NB4 (cell line): Measurements from ENCODE around the gene LZTS3.

Experiments used
- DNase-seq: peaks from one replicate; pipeline ENCODE4 v3.0.0; 2010; ENCODE audit warnings: low read depth
- H3K4me3 ChIP-seq: one replicate; pipeline ENCODE4 v1.5.1; 2011; ENCODE audit warnings: mild to moderate bottlenecking, low read depth, low read length, moderate library complexity
- CTCF ChIP-seq: IDR thresholded peaks from one replicate; pipeline ENCODE4 v1.5.1; 2012; ENCODE audit warnings: low read depth, low read length
- MAX ChIP-seq: IDR thresholded peaks from 2 replicates; pipeline ENCODE4 v1.6.1; 2011; ENCODE audit warnings: low read depth, low read length
- MYC ChIP-seq: IDR thresholded peaks from 2 replicates; pipeline ENCODE4 v1.6.1; 2011; ENCODE audit warnings: low read depth, low read length
- POLR2A ChIP-seq: IDR thresholded peaks from 2 replicates; pipeline ENCODE4 v1.6.1; 2011; ENCODE audit warnings: mild to moderate bottlenecking; ENCODE audit not compliant: insufficient read length; ENCODE audit errors: extremely low read depth

LZTS3 gene

GRCh38 chr20:3168829-3169590, 4.3 kb downstream of the LZTS3 start:
- H3K4me3 ChIP-seq: no peak overlapping the region
- no peak for DNase-seq

GRCh38 chr20:3168079-3168828, 5.1 kb downstream of the LZTS3 start:
- no peak overlapping the region for H3K4me3 ChIP-seq
- no peak for DNase-seq

More at GRCh38 chr20:3168829-3169590, 4.3 kb downstream of the LZTS3 start:
- TF ChIP-seq CTCF (no peak), MAX (no peak), MYC (no peak), POLR2A (no peak)

GRCh38 chr20:3167738-3168078, 5.6 kb downstream of the LZTS3 start:
- H3K4me3 ChIP-seq: no peak overlapping the region
- no peak for DNase-seq
- TF ChIP-seq MYC (no peak), CTCF (no peak), MAX (no peak), POLR2A (no peak)

More at GRCh38 chr20:3168079-3168828, 5.1 kb downstream of the LZTS3 start:
- TF ChIP-seq MAX (no peak), CTCF (no peak), MYC (no peak), POLR2A (no peak)

- no peak for DNase-seq
- H3K4me3 ChIP-seq: no peak overlapping the region
- no peak for TF ChIP-seq MAX
- no peak for TF ChIP-seq POLR2A
- TF ChIP-seq MYC: no peak
- no peak for TF ChIP-seq CTCF
These were observed 6.4 kb downstream of the LZTS3 start for GRCh38 chr20:3166913-3167342.

GRCh38 chr20:3166338-3166912, 6.9 kb downstream of the LZTS3 start:
- TF ChIP-seq MAX (no peak), MYC (no peak), POLR2A (no peak), CTCF (no peak)
- DNase-seq: no peak
- no peak overlapping the region for H3K4me3 ChIP-seq
